ENCODE results near the gene SSC5D. TPM values are rescaled to one million over a fixed set of nuclear protein-coding genes. Genes with fewer than 3 reads are reported as not detected.

The SSC5D gene
- total and polyA plus RNA-seq, 9 of the 15 experiments (the other 6 are each of a cell fraction or from before 2014, with no cell fraction given) = 0.04 to 0.71 (median 0.14) TPM; not detected in 2

- TF ChIP-seq ZNF143 (CRISPR knock-in tag; IDR thresholded peaks at IDR 0.05) (no peak), CEBPB (tag; IDR thresholded peaks at IDR 0.05) (no peak), MXI1 (IDR thresholded peaks at IDR 0.05; ENCODE audit: low read depth, low read length) (no peak), PHTF2 (CRISPR knock-in tag; IDR thresholded peaks at IDR 0.05) (no peak), RCOR1 (IDR thresholded peaks at IDR 0.05; ENCODE audit: borderline replicate concordance in 1 of 2, low read depth in 2 of 2, low read length in 2 of 2) (no peak), HDAC3 (IDR thresholded peaks at IDR 0.05; ENCODE audit: borderline replicate concordance, partially characterized antibody) (no peak), NFXL1 (CRISPR knock-in tag; IDR thresholded peaks at IDR 0.05) (no peak), XRCC5 (IDR thresholded peaks at IDR 0.05; ENCODE audit: low read depth, low read length) (no peak), KLF10 (CRISPR knock-in tag; IDR thresholded peaks at IDR 0.05) (no peak), EGR1 (conservative IDR thresholded peaks at IDR 0.05) (peak; percentile 65), CBX3 (IDR thresholded peaks at IDR 0.05; ENCODE audit: borderline replicate concordance in 1 of 2, low read length in 2 of 2) (0 out of 3 replicates have a peak, but pooled peaks of 1 of the 2 experiments have one; percentile 16), ZC3H8 (IDR thresholded peaks at IDR 0.05) (no peak), MIER1 (IDR thresholded peaks at IDR 0.05; ENCODE audit: low read depth) (no peak), SREBF2 (CRISPR knock-in tag; IDR thresholded peaks at IDR 0.05) (no peak), ERF (CRISPR knock-in tag; IDR thresholded peaks at IDR 0.05) (no peak), FOXM1 (IDR thresholded peaks at IDR 0.05; ENCODE audit: low read depth) (peak; percentile 86), FOXM1 (CRISPR knock-in tag; IDR thresholded peaks at IDR 0.05; ENCODE audit: low read depth) (no peak), NCOA1 (IDR thresholded peaks at IDR 0.05; ENCODE audit: low read depth) (no peak), FOXO4 (CRISPR knock-in tag; IDR thresholded peaks at IDR 0.05) (no peak), SNRNP70 (optimal IDR thresholded peaks at IDR 0.05; ENCODE audit: low read depth, low read length) (no peak), ZFP36 (IDR thresholded peaks at IDR 0.05; ENCODE audit: low read depth, low read length, partially characterized antibody) (no peak), CEBPG (CRISPR knock-in tag; IDR thresholded peaks at IDR 0.05) (no peak), CEBPG (tag; conservative IDR thresholded peaks at IDR 0.05 in 1 of 2, IDR thresholded peaks at IDR 0.05 in 1 of 2) (no peak)
- TF ChIP-seq, protein P1, sequence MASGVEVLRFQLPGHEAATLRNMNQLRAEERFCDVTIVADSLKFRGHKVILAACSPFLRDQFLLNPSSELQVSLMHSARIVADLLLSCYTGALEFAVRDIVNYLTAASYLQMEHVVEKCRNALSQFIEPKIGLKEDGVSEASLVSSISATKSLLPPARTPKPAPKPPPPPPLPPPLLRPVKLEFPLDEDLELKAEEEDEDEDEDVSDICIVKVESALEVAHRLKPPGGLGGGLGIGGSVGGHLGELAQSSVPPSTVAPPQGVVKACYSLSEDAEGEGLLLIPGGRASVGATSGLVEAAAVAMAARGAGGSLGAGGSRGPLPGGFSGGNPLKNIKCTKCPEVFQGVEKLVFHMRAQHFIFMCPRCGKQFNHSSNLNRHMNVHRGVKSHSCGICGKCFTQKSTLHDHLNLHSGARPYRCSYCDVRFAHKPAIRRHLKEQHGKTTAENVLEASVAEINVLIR (CRISPR knock-in tag; IDR thresholded peaks at IDR 0.05) = no peak
Observed at GRCh38 chr19:55452749-55453346, 35.4 kb upstream of the SSC5D start (continued).
